Natural killer cell (primary cell): ENCODE data around the gene ORMDL2. TPM values are rescaled to one million over a fixed set of nuclear protein-coding genes. Genes with fewer than 3 reads are reported as not detected.

ENCODE experiments used
- ATAC-seq, 3 donors: fragments of 150-1000 bp in 2 of 3; fragments of 200-7000 bp in 1 of 3; cut with Tn5 transposase; 1 replicate in 1 of 3; 2 replicates in 2 of 3; pipeline ENCODE4 v1.10.0; 2021; ENCODE audit warnings: mild to moderate bottlenecking in 2 of 3, moderate library complexity in 2 of 3
- DNase-seq, 2 donors: peaks; one replicate each; pipeline versions ENCODE4 v3.0.0 to v3.0.0-alpha.2; 2013 to 2021; ENCODE audit warnings: mixed read lengths in 1 of 2
- H3K27ac ChIP-seq: one replicate; pipeline ENCODE4 v1.5.1; 2013; ENCODE audit warnings: mild to moderate bottlenecking, low read length
- H3K27me3 ChIP-seq: one replicate; pipeline ENCODE4 v1.6.1; 2013; ENCODE audit warnings: low read length; ENCODE audit not compliant: control insufficient read depth, insufficient read depth
- H3K36me3 ChIP-seq: one replicate; pipeline ENCODE4 v1.6.1; 2013; ENCODE audit warnings: low read length; ENCODE audit not compliant: control insufficient read depth, insufficient read depth
- H3K4me1 ChIP-seq: one replicate; pipeline ENCODE4 v1.6.1; 2013; ENCODE audit warnings: low read length; ENCODE audit not compliant: control insufficient read depth, insufficient read depth
- H3K4me3 ChIP-seq: one replicate; pipeline ENCODE4 v1.5.1; 2013; ENCODE audit warnings: low read length
- H3K9me3 ChIP-seq: one replicate; pipeline ENCODE4 v1.6.1; 2013; ENCODE audit warnings: low read length; ENCODE audit not compliant: control insufficient read depth, insufficient read depth
- H3K27ac Mint-ChIP-seq, 2 donors: one replicate each; pipeline ENCODE4 v1.8.0; 2022; ENCODE audit warnings: mild to moderate bottlenecking in 2 of 2, mixed read lengths in 2 of 2, moderate library complexity in 1 of 2
- H3K27me3 Mint-ChIP-seq, 2 donors: one replicate each; pipeline ENCODE4 v1.8.0; 2022; ENCODE audit warnings: low read depth in 2 of 2, mixed read lengths in 2 of 2
- H3K36me3 Mint-ChIP-seq: one replicate; pipeline ENCODE4 v1.8.0; 2022; ENCODE audit warnings: mixed read lengths
- H3K4me1 Mint-ChIP-seq, 2 donors: one replicate each; pipeline ENCODE4 v1.8.0; 2022; ENCODE audit warnings: mixed read lengths in 2 of 2
- H3K4me3 Mint-ChIP-seq: one replicate; pipeline ENCODE4 v1.8.0; 2022; ENCODE audit warnings: mild to moderate bottlenecking, moderate library complexity, mixed read lengths
- H3K9me3 Mint-ChIP-seq, 2 donors: one replicate each; pipeline ENCODE4 v1.8.0; 2022; ENCODE audit warnings: mixed read lengths in 2 of 2
- WGBS: methylation state at CpG from one replicate; pipeline ENCODE4 v1.1.7; 2013; ENCODE audit warnings: missing lambda C conversion rate; ENCODE audit not compliant: insufficient coverage; 5-methylcytosine and 5-hydroxymethylcytosine counted together
- intact Hi-C: fragments of 100-400 bp; cut with micrococcal nuclease; formaldehyde crosslinking; loops from one replicate; pipeline ENCODE4 v1.14.2; 2022
- total RNA-seq, 4 donors: library from RNA; stranded (reverse); fragments of 120-200 nt in 1 of 4; gene quantifications; one replicate each; pipeline versions ENCODE4 v1.2.3 to v1.2.4, GENCODE V29; 2013 to 2022
- TF ChIP-seq, protein P1 (sequence below): fragments of 200-600 bp; IDR thresholded peaks from one replicate; pipeline ENCODE4 v1.8.0; 2022; ENCODE audit warnings: antibody characterized with exemption

The ORMDL2 gene
- total RNA-seq, 3 donors from 2014 or later (not counting 1 experiment from before 2014, with no cell fraction given) = 21.3 to 36.3 (median 23.1) TPM

DNA sequence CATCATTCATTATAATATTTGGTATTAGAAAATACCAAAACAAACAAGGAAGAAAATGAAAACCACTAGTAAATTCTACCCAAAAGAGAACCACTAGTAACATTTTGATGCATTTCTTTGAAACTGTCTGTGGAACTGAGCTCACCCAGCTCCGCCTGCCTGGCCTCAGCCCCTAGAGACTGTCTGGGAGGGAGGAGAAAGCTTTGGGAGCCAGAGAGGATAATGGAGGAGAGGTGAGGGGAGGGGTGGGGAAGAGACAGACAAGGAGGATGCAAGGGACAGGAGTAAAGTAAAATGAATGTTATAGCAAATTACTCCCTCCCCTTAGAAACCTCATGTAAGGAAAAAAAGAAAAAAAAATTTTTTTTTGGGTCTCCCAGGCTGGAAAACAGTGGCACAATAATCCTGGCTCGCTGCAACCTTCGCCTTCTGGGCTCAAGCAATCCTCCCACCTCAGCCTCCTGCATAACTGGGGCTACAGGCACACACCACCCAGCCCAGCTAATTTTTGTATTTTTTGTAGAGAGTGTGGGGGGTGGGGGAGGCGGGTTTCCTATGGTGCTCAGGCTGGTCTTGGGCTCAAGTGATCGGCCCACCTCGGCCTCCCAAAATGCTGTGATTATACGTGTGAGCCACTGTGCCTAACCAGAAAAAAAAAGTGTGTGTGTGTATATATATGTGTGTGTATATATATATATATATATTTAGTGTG, 28.1 kb downstream of the ORMDL2 start:
- H3K4me3 ChIP-seq = no peak overlapping the region
- Mint-ChIP-seq H3K27me3 (peaks cover 16 to 22% of the 10 kb centered on the region in 2 donors), H3K27ac (no peak overlapping the region), H3K9me3 (no peaks in the 10 kb centered on the region), H3K36me3 (no peaks in the 10 kb centered on the region), H3K4me3 (no peak overlapping the region), H3K4me1 (no peaks in the 10 kb centered on the region)
- no peaks in the 10 kb centered on the region for H3K27me3 ChIP-seq
- H3K36me3 ChIP-seq = no peaks in the 10 kb centered on the region
- no peaks in the 10 kb centered on the region for H3K9me3 ChIP-seq
- H3K27ac ChIP-seq = no peak overlapping the region
- ATAC-seq (no peak), DNase-seq (no peak)
- TF ChIP-seq, protein P1, sequence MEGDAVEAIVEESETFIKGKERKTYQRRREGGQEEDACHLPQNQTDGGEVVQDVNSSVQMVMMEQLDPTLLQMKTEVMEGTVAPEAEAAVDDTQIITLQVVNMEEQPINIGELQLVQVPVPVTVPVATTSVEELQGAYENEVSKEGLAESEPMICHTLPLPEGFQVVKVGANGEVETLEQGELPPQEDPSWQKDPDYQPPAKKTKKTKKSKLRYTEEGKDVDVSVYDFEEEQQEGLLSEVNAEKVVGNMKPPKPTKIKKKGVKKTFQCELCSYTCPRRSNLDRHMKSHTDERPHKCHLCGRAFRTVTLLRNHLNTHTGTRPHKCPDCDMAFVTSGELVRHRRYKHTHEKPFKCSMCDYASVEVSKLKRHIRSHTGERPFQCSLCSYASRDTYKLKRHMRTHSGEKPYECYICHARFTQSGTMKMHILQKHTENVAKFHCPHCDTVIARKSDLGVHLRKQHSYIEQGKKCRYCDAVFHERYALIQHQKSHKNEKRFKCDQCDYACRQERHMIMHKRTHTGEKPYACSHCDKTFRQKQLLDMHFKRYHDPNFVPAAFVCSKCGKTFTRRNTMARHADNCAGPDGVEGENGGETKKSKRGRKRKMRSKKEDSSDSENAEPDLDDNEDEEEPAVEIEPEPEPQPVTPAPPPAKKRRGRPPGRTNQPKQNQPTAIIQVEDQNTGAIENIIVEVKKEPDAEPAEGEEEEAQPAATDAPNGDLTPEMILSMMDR = no peak
- intact Hi-C loops = no loop called here
- 86% methylated on average over 6 of the region's 7 CpGs for WGBS
- H3K4me1 ChIP-seq = no peaks in the 10 kb centered on the region

DNA sequence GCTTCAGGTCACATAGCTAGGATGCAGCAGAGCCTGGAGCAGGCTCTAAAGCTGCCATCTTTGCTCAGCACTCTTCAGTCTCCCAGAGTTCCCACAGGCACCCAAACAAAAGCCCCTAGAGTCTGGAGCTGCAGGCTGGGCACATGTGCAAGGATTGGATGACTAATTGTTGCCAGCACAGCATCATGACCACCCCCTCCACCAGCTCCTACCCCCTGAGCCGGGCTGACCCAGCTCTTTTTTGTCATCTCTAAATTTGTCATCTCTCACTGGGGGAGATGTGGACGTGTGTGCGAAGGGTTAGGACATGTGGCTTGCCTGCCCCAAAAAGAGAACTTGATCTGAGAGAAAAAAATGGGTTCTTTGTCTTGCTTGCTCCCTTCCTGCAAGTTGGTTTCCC, 29.2 kb downstream of the ORMDL2 start:
- Mint-ChIP-seq H3K9me3 (no peaks in the 10 kb centered on the region), H3K4me3 (no peak overlapping the region), H3K36me3 (no peaks in the 10 kb centered on the region), H3K27ac (no peak overlapping the region), H3K27me3 (peaks cover 17 to 24% of the 10 kb centered on the region in 2 donors), H3K4me1 (no peaks in the 10 kb centered on the region)
- Histone ChIP-seq H3K4me1 (no peaks in the 10 kb centered on the region), H3K4me3 (no peak overlapping the region), H3K36me3 (no peaks in the 10 kb centered on the region), H3K27ac (no peak overlapping the region), H3K27me3 (no peaks in the 10 kb centered on the region), H3K9me3 (no peaks in the 10 kb centered on the region)
- DNase-seq = no peak
- ATAC-seq = no peak
- TF ChIP-seq, protein P1 = no peak
- intact Hi-C loops = no loop called here
- WGBS = 46% methylated on average over 3 of the region's 3 CpGs

DNA sequence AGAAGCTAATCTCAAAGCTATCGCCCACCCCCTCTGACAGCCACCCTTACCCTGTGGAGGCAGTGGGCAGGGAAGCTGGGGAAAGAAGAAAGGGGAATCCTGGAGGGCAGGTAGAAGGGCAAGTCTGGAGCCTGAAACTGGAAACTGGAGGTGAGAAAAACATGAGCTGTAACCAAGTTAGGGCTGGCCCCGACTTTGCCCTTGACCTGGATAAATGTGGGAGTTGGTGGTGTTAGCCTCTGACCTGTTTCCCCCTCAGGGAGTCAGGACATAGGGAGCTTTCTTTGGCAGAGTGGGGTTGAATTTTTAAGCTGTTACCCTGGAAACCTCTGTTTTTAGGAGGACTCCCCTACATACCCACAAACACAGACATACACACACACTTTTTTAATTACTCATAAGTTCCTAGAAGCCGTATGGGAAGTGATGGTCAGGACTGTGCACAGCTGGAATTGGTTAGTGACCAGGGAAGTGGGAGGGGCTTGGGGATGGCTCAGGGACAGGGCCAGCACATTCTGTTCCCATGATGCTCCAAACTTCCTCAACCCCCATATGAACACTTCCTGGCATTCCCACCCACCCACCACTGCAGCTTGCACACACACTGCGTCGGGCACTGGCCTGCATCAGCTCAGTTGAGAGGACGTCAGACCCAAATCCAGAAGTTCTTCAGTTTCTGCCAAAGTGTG, 29.9 kb downstream of the ORMDL2 start:
- WGBS = 74% methylated on average over 4 of the region's 6 CpGs

More for the DNA sequence above, 29.9 kb downstream of the ORMDL2 start:
- DNase-seq = no peak
- Mint-ChIP-seq H3K36me3 (no peaks in the 10 kb centered on the region), H3K9me3 (no peaks in the 10 kb centered on the region), H3K27ac (no peak overlapping the region), H3K4me3 (no peak overlapping the region), H3K4me1 (no peaks in the 10 kb centered on the region), H3K27me3 (peaks cover 14 to 24% of the 10 kb centered on the region in 2 donors)
- TF ChIP-seq, protein P1 = no peak
- Histone ChIP-seq H3K4me3 (no peak overlapping the region), H3K9me3 (no peaks in the 10 kb centered on the region), H3K36me3 (no peaks in the 10 kb centered on the region), H3K4me1 (no peaks in the 10 kb centered on the region), H3K27ac (no peak overlapping the region), H3K27me3 (no peaks in the 10 kb centered on the region)
- intact Hi-C loops = no loop called here
- peak in 1 of 3 donors; percentile 35 for ATAC-seq
